Tibial nerve (tissue), 4 donors: ENCODE measurements around the gene OXCT1. TPM values are rescaled to one million over a fixed set of nuclear protein-coding genes. Genes with fewer than 3 reads are reported as not detected.
A peak's percentile ranks its signal among the peaks of the same experiment; 100 is the strongest.

Source experiments
- DNase-seq, 2 donors: peaks; one replicate each; pipeline ENCODE4 v3.0.0-alpha.2; 2019; ENCODE audit warnings: low spot score in 2 of 2
- H3K27ac ChIP-seq, 4 donors: fragments of 200-600 bp; sonication (generic) in 3 of 4; one replicate each; pipeline ENCODE4 v1.5.1; 2017 to 2019; ENCODE audit warnings: mild to moderate bottlenecking in 1 of 4
- H3K27me3 ChIP-seq, 2 donors: fragments of 200-600 bp; sonication (generic) in 1 of 2; one replicate each; pipeline versions ENCODE4 v1.5.1 to v1.6.0; 2017 to 2019
- H3K36me3 ChIP-seq, 3 donors: fragments of 200-600 bp; sonication (generic); one replicate each; pipeline ENCODE4 v1.5.1; 2018 to 2019
- H3K4me1 ChIP-seq, 4 donors: fragments of 200-600 bp; sonication (generic) in 3 of 4; one replicate each; pipeline ENCODE4 v1.5.1; 2017 to 2019
- H3K4me3 ChIP-seq, 4 donors: fragments of 200-600 bp; sonication (generic) in 3 of 4; one replicate each; pipeline ENCODE4 v1.5.1; 2017 to 2019; ENCODE audit warnings: mild to moderate bottlenecking in 1 of 4, moderate library complexity in 1 of 4
- H3K9me3 ChIP-seq, 4 donors: fragments of 200-600 bp; sonication (generic) in 3 of 4; one replicate each; pipeline ENCODE4 v1.5.1; 2017 to 2019
- EP300 ChIP-seq, 2 donors: sonication (generic); formaldehyde crosslinking; IDR thresholded peaks; one replicate each; pipeline ENCODE4 v1.6.1; 2017; ENCODE audit warnings: antibody characterized with exemption in 2 of 2, mild to moderate bottlenecking in 1 of 2
- POLR2A ChIP-seq, 2 donors: fragments of 450-650 bp; IDR thresholded peaks; one replicate each; pipeline ENCODE4 v1.6.1; 2017; ENCODE audit warnings: antibody characterized with exemption in 2 of 2, mild to moderate bottlenecking in 2 of 2, moderate library complexity in 2 of 2
- WGBS, 2 donors: methylation state at CpG; one replicate each; pipeline ENCODE4 v1.1.5; 2018; 5-methylcytosine and 5-hydroxymethylcytosine counted together
- total RNA-seq, 4 donors: library from RNA; depleted of rRNA; stranded (reverse); fragments of >200 nt; gene quantifications; one replicate each; pipeline ENCODE4 v1.1.0, GENCODE V29; 2016
- TF ChIP-seq, protein P1 (sequence below), 5 experiments: fragments of 200-600 bp in 3 of 5; fragments of 450-650 bp in 2 of 5; sonication (generic) in 3 of 5; IDR thresholded peaks; one replicate each; pipeline ENCODE4 v1.5.1; 2016 to 2019; ENCODE audit warnings: antibody characterized with exemption in 5 of 5, mild to moderate bottlenecking in 3 of 5, moderate library complexity in 2 of 5

The OXCT1 gene
- total RNA-seq, 4 donors from 2014 or later: 20.4 to 41.2 (median 26.0) TPM

DNA sequence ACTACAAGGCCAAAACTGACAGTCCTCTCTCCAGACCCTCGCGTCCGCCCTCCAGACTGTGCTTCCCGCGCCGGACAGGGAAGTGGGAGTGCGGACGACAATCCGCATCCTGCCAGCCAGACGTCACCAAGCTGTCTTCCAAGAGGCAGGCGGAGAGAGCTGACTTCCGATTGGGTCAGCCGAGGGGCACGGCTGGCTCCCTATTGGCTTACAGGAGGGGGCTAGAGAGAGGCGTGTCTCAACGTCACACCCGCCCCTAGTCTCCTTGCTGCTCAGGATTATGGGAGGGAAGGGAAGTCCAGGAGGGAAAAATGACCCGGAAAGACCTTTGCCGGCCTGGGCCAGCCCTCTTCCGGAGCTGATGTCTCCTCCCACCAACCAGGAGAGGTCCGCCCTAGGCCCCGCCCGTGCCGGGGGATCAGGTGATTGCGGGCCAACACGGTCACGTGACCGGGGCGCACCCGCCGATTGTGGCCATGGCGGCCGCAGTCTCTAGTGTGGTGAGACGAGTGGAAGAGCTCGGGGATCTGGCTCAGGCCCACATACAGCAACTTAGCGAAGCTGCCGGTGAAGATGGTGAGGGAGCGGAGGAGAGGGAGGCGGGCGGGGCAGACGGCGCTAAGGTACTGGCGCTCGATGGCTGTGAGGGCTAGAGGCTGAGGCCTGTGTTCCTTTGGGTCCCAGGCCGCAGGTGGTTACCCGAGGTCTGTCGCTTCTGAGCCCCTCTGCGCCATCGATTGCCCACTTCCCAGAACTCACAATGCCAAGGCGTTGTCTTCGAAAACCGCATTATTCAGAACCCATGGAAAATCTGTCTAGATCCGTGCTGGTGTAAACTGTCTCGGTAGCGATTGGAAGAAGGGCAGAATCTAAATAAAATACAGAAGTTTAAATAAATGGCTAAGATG is 33.9 kb upstream of the OXCT1 start, which contains the start of gene RIMOC1:
TSS of gene RIMOC1 (plus strand) at position 453 of the 908 bp plus-strand sequence. CDS start at position 477, 24 bp downstream.
- 1% methylated on average over 19 to 50 of the region's 55 CpGs for WGBS, 2 donors
- Histone ChIP-seq H3K4me3 (peak within 1 kb of the TSS; percentile 64 to 93 (median 68)), H3K9me3 (no peaks in the 10 kb centered on the region), H3K36me3 (peaks cover 3 to 17% (median 4%) of the 10 kb centered on the region in 3 donors), H3K27ac (peak within 1 kb of the TSS; percentile 84 to 97 (median 92)), H3K27me3 (no peaks in the 10 kb centered on the region), H3K4me1 (peaks cover 0 to 36% (median 10%) of the 10 kb centered on the region in 4 donors)
- TF ChIP-seq, protein P1, sequence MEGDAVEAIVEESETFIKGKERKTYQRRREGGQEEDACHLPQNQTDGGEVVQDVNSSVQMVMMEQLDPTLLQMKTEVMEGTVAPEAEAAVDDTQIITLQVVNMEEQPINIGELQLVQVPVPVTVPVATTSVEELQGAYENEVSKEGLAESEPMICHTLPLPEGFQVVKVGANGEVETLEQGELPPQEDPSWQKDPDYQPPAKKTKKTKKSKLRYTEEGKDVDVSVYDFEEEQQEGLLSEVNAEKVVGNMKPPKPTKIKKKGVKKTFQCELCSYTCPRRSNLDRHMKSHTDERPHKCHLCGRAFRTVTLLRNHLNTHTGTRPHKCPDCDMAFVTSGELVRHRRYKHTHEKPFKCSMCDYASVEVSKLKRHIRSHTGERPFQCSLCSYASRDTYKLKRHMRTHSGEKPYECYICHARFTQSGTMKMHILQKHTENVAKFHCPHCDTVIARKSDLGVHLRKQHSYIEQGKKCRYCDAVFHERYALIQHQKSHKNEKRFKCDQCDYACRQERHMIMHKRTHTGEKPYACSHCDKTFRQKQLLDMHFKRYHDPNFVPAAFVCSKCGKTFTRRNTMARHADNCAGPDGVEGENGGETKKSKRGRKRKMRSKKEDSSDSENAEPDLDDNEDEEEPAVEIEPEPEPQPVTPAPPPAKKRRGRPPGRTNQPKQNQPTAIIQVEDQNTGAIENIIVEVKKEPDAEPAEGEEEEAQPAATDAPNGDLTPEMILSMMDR (IDR thresholded peaks at IDR 0.05): peak in 1 of 5 experiments; percentile 44
- TF ChIP-seq POLR2A (IDR thresholded peaks at IDR 0.05) (peak; percentile 90 to 91), EP300 (IDR thresholded peaks at IDR 0.05) (peak; percentile 95 to 99)
- peak; percentile 95 to 97 for DNase-seq

DNA sequence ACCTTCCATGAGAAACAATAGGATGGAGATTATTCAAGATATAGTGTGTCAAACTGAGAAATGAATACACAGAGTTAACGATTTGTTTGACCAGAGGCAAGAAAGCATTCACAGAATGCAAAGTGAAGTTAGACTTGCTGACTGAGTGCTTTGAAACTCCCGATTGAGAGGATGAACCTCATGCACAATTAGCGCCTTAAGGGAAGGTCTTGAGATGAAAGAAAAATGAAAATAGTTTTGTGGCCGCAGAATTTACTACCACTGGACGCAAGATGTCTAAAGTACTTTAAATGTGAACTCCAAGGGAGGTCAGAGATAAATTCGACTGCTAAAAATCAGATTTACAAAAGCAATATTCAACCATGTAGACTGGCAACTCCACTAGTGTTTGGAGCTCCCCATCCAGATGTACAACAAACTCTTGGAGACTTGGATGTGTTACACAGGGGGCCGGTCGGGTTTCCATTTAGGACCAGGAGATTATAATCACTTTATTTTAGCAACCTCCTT is 33.2 kb upstream of the OXCT1 start:
- Histone ChIP-seq H3K27ac (peak overlapping the region; percentile 84 to 97 (median 92)), H3K4me3 (peak overlapping the region; percentile 30 to 93 (median 68)), H3K36me3 (peaks cover 0 to 10% (median 4%) of the 10 kb centered on the region in 3 donors), H3K9me3 (no peaks in the 10 kb centered on the region), H3K4me1 (peaks cover 0 to 36% (median 10%) of the 10 kb centered on the region in 4 donors), H3K27me3 (no peaks in the 10 kb centered on the region)
- WGBS, 2 donors: 40 to 45% methylated on average over 8 of the region's 8 CpGs
- no peak for DNase-seq
- TF ChIP-seq, protein P1 (IDR thresholded peaks at IDR 0.05): no peak
- no peak for TF ChIP-seq POLR2A (IDR thresholded peaks at IDR 0.05)
- no peak for TF ChIP-seq EP300 (IDR thresholded peaks at IDR 0.05)

DNA sequence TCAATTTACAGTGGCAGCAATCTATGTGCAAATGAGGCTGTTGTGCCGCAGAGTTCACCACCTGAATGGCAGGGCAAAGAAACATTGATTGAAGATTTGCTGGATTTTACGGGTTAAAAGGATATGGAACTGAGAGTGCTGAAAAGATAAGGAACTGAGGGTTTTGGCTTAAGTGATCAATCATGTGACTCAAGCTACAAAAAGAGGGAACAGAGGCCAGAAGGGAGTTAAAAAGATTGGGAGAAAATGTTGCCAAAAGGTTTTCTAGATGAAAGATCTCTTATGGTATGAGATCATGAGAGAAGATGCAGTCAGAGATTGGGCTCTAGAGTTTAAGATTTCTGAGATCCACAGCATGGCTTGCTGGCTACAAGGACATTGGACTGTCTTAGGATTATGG is 26.0 kb upstream of the OXCT1 start:
- no peaks in the 10 kb centered on the region for H3K36me3 ChIP-seq
- no peak overlapping the region for H3K27ac ChIP-seq
- TF ChIP-seq EP300 (IDR thresholded peaks at IDR 0.05): no peak
- TF ChIP-seq, protein P1 (IDR thresholded peaks at IDR 0.05): no peak
- H3K4me1 ChIP-seq: no peaks in the 10 kb centered on the region
- DNase-seq: no peak
- H3K4me3 ChIP-seq: no peak overlapping the region
- H3K9me3 ChIP-seq: no peaks in the 10 kb centered on the region
- 69 to 70% methylated on average over 2 of the region's 2 CpGs for WGBS, 2 donors
- H3K27me3 ChIP-seq: peaks cover 0 to 4% of the 10 kb centered on the region in 2 donors

DNA sequence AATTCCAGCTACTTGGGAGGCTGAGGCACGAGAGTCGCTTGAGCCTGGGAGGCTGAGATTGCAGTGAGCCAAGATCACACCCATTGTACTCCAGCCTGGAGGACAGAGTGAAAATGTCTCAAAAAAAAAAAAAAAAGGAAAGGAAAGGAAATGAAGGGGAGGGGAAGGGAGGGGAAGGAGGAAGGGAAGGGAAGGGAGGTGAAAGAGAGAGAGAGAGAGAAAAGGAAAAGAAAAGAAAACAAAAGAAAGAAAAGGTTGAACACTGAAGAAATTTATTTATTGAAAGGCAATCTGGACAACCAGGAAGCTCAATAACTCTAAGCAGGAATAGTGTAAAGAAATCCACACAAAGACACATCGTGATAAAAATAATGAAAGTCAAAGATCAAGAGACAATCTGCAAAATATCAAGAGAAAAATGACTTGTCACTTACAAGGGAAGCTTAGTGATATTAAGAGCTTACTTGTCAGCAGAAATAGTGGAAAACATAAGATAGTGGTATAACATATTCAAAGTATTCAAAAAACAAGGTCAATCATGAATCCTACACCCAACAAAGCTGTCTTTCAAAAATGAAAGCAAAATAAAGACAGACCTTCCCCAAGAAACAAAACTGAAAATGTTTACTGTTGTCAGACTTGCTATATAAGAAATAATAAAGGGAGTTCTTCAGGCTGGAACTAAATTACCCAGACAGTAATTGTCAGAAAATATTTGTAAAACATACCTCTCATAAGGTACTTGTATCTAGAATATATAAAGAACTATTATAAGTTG is 23.0 kb upstream of the OXCT1 start:
- TF ChIP-seq EP300 (IDR thresholded peaks at IDR 0.05): no peak
- no peak for TF ChIP-seq POLR2A (IDR thresholded peaks at IDR 0.05)
- WGBS, 2 donors: 73 to 84% methylated on average over 3 of the region's 3 CpGs

DNA sequence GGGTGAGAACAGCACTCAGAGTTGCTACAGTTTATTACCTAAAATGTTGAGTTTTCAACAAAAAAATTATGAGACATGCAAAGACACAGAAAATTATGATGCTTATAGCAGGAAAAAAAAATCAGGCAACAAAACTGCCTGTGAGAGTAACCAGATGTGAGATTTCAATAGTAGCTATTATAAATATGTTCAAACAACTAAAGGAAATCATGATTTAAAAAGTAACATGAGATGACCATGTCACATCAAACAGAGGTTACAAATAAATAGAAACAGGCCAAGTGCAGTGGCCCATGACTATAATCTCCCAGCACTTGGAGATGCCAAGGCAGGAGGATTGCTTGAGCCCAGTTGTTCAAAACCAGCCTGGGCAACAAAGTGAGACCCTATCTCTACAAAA is 21.8 kb upstream of the OXCT1 start:
- no peaks in the 10 kb centered on the region for H3K4me1 ChIP-seq
- DNase-seq: no peak
- peaks cover 0 to 4% of the 10 kb centered on the region in 2 donors for H3K27me3 ChIP-seq
- H3K36me3 ChIP-seq: no peaks in the 10 kb centered on the region
- no peak for TF ChIP-seq EP300 (IDR thresholded peaks at IDR 0.05)
- TF ChIP-seq, protein P1 (IDR thresholded peaks at IDR 0.05): no peak
- TF ChIP-seq POLR2A (IDR thresholded peaks at IDR 0.05): no peak
- no peak overlapping the region for H3K27ac ChIP-seq
- no peak overlapping the region for H3K4me3 ChIP-seq
- H3K9me3 ChIP-seq: no peaks in the 10 kb centered on the region

More for the DNA sequence above, 23.0 kb upstream of the OXCT1 start:
- Histone ChIP-seq H3K27me3 (peaks cover 0 to 4% of the 10 kb centered on the region in 2 donors), H3K36me3 (no peaks in the 10 kb centered on the region), H3K27ac (no peak overlapping the region), H3K9me3 (no peaks in the 10 kb centered on the region), H3K4me1 (no peaks in the 10 kb centered on the region), H3K4me3 (no peak overlapping the region)
- no peak for DNase-seq
